ENCODE data around the gene CNN2. TPM values are rescaled to one million over a fixed set of nuclear protein-coding genes. Genes with fewer than 3 reads are reported as not detected.

The CNN2 gene
- total and polyA plus RNA-seq, 2 of the 4 experiments (the other 2 are of a cell fraction), result 272 to 395 TPM

DNA sequence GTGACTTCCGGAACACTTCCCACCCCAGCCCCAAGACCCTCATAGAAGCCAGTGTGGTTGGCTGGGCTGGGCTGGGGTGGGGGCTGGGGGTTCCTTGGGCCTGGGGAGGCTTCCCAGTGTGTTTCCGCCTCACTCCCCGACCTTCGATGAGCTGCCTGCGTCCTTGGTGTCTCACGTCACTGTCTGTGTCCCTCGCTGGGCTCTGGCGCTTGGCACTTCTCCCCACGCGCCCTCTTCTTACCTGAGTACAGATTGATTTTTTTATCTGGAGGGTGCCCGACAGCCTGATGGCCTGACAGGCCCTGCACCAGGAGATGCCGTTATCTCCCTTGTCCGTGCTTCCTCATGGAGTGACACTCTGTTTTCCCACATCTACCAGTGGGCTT, 33.7 kb upstream of the CNN2 start:
- Histone ChIP-seq H2AFZ (replicated peaks; ENCODE audit: low read length, poor library complexity) (no peak overlapping the region), H2BK5ac (ENCODE audit: low read depth, low read length, poor library complexity, severe bottlenecking) (no peak overlapping the region), H3K56ac (ENCODE audit: extremely low read depth, insufficient read depth, low read length) (no peak overlapping the region), H2AK5ac (ENCODE audit: low read depth, low read length) (no peak overlapping the region), H3K27ac (ENCODE audit: insufficient read depth, low read length) (no peak overlapping the region), H2AK9ac (replicated peaks; ENCODE audit: low read depth, low read length, poor library complexity) (peak overlapping the region; percentile 55), H4K20me1 (ENCODE audit: insufficient read depth, low read length) (no peaks in the 10 kb centered on the region; the same call in 1 of the 2 replicates), H3K79me1 (ENCODE audit: low read depth in 1 of 2, low read length in 2 of 2) (no peaks in the 10 kb centered on the region; a peak in 1 of 4 replicates), H3K14ac (replicated peaks; ENCODE audit: low read depth, low read length) (no peak overlapping the region), H3K27me3 (ENCODE audit: control insufficient read depth, insufficient read depth, low read length) (peaks cover 19% of the 10 kb centered on the region), H3K9me1 (ENCODE audit: insufficient read depth, low read length) (no peaks in the 10 kb centered on the region), H3K4me2 (ENCODE audit: low read depth, low read length) (no peak overlapping the region), H3K23ac (ENCODE audit: low read depth, low read length) (no peak overlapping the region), H2BK120ac (ENCODE audit: low read depth, low read length) (no peak overlapping the region), H3K4me1 (ENCODE audit: control insufficient read depth, insufficient read depth, low read length) (peaks cover 5% of the 10 kb centered on the region), H3K18ac (ENCODE audit: low read depth, low read length) (no peak overlapping the region), H3K9me3 (ENCODE audit: control insufficient read depth, insufficient read depth, low read length) (no peaks in the 10 kb centered on the region), H3K36me3 (ENCODE audit: control insufficient read depth, insufficient read depth, low read length) (peaks cover 42% of the 10 kb centered on the region), H2BK15ac (ENCODE audit: low read depth, low read length) (no peak overlapping the region), H4K5ac (ENCODE audit: low read depth, low read length) (no peak overlapping the region), H3K4ac (ENCODE audit: low read depth, low read length) (no peak overlapping the region), H4K8ac (ENCODE audit: low read depth in 2 of 2, low read length in 2 of 2) (no peak overlapping the region), H4K91ac (ENCODE audit: insufficient read depth, low read depth, low read length) (no peak overlapping the region), H2BK20ac (ENCODE audit: low read depth, low read length) (no peak overlapping the region), H3K4me3 (ENCODE audit: insufficient read depth, low read depth, low read length) (no peak overlapping the region), H3K9ac (ENCODE audit: low read depth, low read length) (no peak overlapping the region)
- in situ Hi-C loops (cut with MboI; ENCODE audit: low sequenced_read_pairs) (no loop called here), dilution Hi-C loops (cut with HindIII; ENCODE audit: low sequenced_read_pairs, unreplicated experiment) (no loop called here), intact Hi-C loops (cut with micrococcal nuclease) (no loop called here)
- DNase-seq, result no peak
- BruUV-seq (replicated peaks), result no TSS peak
- 100% methylated on average over 1 of the region's 13 CpGs; no CpG with 5 or more reads in 1 of the 2 experiments for WGBS, 2 experiments (ENCODE audit: extremely low coverage in 2 of 2, insufficient read length in 1 of 2)
- ChIA-PET CTCF (no interaction called here), POLR2A (ENCODE audit: unreplicated experiment) (no interaction called here)
- TF ChIP-seq MAZ (IDR thresholded peaks at IDR 0.05; ENCODE audit: borderline replicate concordance, low read depth, low read length) (no peak), NFE2L2 (IDR thresholded peaks at IDR 0.05; ENCODE audit: low read depth, low read length) (no peak), SMC3 (IDR thresholded peaks at IDR 0.05; ENCODE audit: low read depth, low read length) (no peak), RCOR1 (IDR thresholded peaks at IDR 0.05; ENCODE audit: insufficient replicate concordance, low read length) (no peak), FOS (IDR thresholded peaks at IDR 0.05; ENCODE audit: low read depth, low read length) (no peak), ELK1 (IDR thresholded peaks at IDR 0.05; ENCODE audit: borderline replicate concordance, low read depth, low read length) (no peak), CHD1 (IDR thresholded peaks at IDR 0.05; ENCODE audit: low read depth, low read length) (no peak), RFX5 (IDR thresholded peaks at IDR 0.05; ENCODE audit: low read depth, low read length) (no peak), MXI1 (IDR thresholded peaks at IDR 0.05; ENCODE audit: borderline replicate concordance, low read depth, low read length) (no peak), BHLHE40 (IDR thresholded peaks at IDR 0.05; ENCODE audit: low read depth, low read length) (no peak)
- TF ChIP-seq, protein P1, sequence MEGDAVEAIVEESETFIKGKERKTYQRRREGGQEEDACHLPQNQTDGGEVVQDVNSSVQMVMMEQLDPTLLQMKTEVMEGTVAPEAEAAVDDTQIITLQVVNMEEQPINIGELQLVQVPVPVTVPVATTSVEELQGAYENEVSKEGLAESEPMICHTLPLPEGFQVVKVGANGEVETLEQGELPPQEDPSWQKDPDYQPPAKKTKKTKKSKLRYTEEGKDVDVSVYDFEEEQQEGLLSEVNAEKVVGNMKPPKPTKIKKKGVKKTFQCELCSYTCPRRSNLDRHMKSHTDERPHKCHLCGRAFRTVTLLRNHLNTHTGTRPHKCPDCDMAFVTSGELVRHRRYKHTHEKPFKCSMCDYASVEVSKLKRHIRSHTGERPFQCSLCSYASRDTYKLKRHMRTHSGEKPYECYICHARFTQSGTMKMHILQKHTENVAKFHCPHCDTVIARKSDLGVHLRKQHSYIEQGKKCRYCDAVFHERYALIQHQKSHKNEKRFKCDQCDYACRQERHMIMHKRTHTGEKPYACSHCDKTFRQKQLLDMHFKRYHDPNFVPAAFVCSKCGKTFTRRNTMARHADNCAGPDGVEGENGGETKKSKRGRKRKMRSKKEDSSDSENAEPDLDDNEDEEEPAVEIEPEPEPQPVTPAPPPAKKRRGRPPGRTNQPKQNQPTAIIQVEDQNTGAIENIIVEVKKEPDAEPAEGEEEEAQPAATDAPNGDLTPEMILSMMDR (conservative IDR thresholded peaks at IDR 0.05; ENCODE audit: low read depth, low read length), result no peak
- ATAC-seq (ENCODE audit: low read depth), result no peak
